OCI-LY7 (cell line): ENCODE data around the gene HOXB8. TPM values are rescaled to one million over a fixed set of nuclear protein-coding genes. Genes with fewer than 3 reads are reported as not detected.

Experiments
- Bru-seq: library from RNA; stranded (reverse); fragments of 400-500 nt; gene quantifications from one replicate; lab custom pipeline; 2021; lab: Mats Ljungman, UMichigan
- BruChase-seq, 2 experiments: library from RNA; stranded (reverse); fragments of 400-500 nt; gene quantifications; one replicate each; lab custom pipeline; 2021; lab: Mats Ljungman, UMichigan
- BruUV-seq: library from RNA; stranded (reverse); fragments of 400-500 nt; replicated peaks from 2 replicates; lab custom pipeline; 2021; lab: Mats Ljungman, UMichigan
- CTCF ChIA-PET: fragments of 300-600 bp; sonication (Branson Sonifier 250); formaldehyde crosslinking; loops from one replicate; lab custom pipeline; 2022; ENCODE audit warnings: antibody characterized with exemption; ENCODE audit not compliant: unreplicated experiment; lab: Charles Lee
- POLR2A ChIA-PET: fragments of 300-600 bp; sonication (Branson Sonifier 250); formaldehyde crosslinking; loops from one replicate; lab custom pipeline; 2022; ENCODE audit warnings: antibody characterized with exemption; lab: Charles Lee
- DNase-seq: peaks from one replicate; pipeline ENCODE4 v3.0.0-alpha.2; 2015; ENCODE audit warnings: low spot score
- H2AFZ ChIP-seq: fragments of 200-600 bp; sonication (generic), shearing (Covaris generic); 2 replicates; pipeline ENCODE4 v1.6.1; 2014; ENCODE audit warnings: mild to moderate bottlenecking, antibody characterized with exemption, low read length, moderate library complexity
- H3K27ac ChIP-seq: fragments of 200-600 bp; sonication (generic); 2 replicates; pipeline ENCODE4 v1.5.1; 2014; ENCODE audit warnings: mixed run types, low read depth, mild to moderate bottlenecking, moderate library complexity, low read length, inconsistent platforms; ENCODE audit not compliant: poor library complexity, severe bottlenecking
- H3K36me3 ChIP-seq: fragments of 200-600 bp; sonication (generic); 2 replicates; pipeline ENCODE4 v1.6.1; 2014; ENCODE audit warnings: mild to moderate bottlenecking, antibody characterized with exemption, low read length, moderate library complexity, mixed read lengths; ENCODE audit not compliant: insufficient read depth
- H3K4me1 ChIP-seq: fragments of 200-600 bp; sonication (generic); 2 replicates; pipeline ENCODE4 v1.5.1; 2014; ENCODE audit warnings: mild to moderate bottlenecking, low read length; ENCODE audit not compliant: insufficient read depth, poor library complexity, severe bottlenecking
- H3K4me2 ChIP-seq: fragments of 200-600 bp; sonication (generic); 2 replicates; pipeline ENCODE4 v1.6.1; 2014; ENCODE audit warnings: mild to moderate bottlenecking, low read length
- H3K4me3 ChIP-seq: fragments of 200-600 bp; sonication (generic); 2 replicates; pipeline ENCODE4 v1.5.1; 2014; ENCODE audit warnings: mild to moderate bottlenecking, low read depth, low read length; ENCODE audit not compliant: poor library complexity, severe bottlenecking
- H3K79me2 ChIP-seq: fragments of 200-600 bp; sonication (generic); 2 replicates; pipeline ENCODE4 v1.6.1; 2016; ENCODE audit warnings: low read depth, mild to moderate bottlenecking, low read length, moderate library complexity, mixed read lengths; ENCODE audit not compliant: insufficient read depth
- H3K9me2 ChIP-seq: fragments of 200-600 bp; sonication (generic); 2 replicates; pipeline ENCODE4 v1.6.1; 2016; ENCODE audit warnings: mild to moderate bottlenecking, low read length, mixed read lengths; ENCODE audit not compliant: insufficient read depth
- H3K9me3 ChIP-seq: fragments of 200-600 bp; sonication (generic); 2 replicates; pipeline ENCODE4 v1.6.1; 2014; ENCODE audit warnings: mild to moderate bottlenecking, mixed run types, low read length, mixed read lengths
- H4K20me1 ChIP-seq: fragments of 200-600 bp; sonication (generic); 2 replicates; pipeline ENCODE4 v1.6.1; 2014; ENCODE audit warnings: mild to moderate bottlenecking, antibody characterized with exemption, low read length, moderate library complexity, mixed read lengths; ENCODE audit not compliant: insufficient read depth
- CTCF ChIP-seq: fragments of 200-600 bp; sonication (generic); conservative IDR thresholded peaks from 2 replicates; pipeline ENCODE4 v1.5.1; 2014; ENCODE audit warnings: mild to moderate bottlenecking, antibody characterized with exemption, low read length, moderate library complexity, mixed read lengths
- EZH2phosphoT487 ChIP-seq: fragments of 200-600 bp; sonication (generic); IDR thresholded peaks from 2 replicates; pipeline ENCODE4 v1.6.1; 2018; ENCODE audit warnings: low read depth, borderline replicate concordance, mild to moderate bottlenecking, mixed run types, antibody characterized with exemption, low read length, moderate library complexity, mixed read lengths
- intact Hi-C: fragments of 100-400 bp; cut with micrococcal nuclease; formaldehyde crosslinking; loops from one replicate; pipeline ENCODE4 v1.10.0; 2022; ENCODE audit not compliant: unreplicated experiment
- long read RNA-seq: library from polyadenylated mRNA; stranded (forward); transcript quantifications from one replicate; pipeline ENCODE4 v2.0.0, GENCODE V29; 2022
- total RNA-seq, 2 experiments: library from RNA; depleted of rRNA in 1 of 2; stranded (reverse); fragments of >200 nt in 1 of 2; shearing (Covaris generic) in 1 of 2; gene quantifications; 2 replicates each; pipeline ENCODE4 v1.2.3, GENCODE V29; 2014 to 2022

The HOXB8 gene
- total RNA-seq (2014; rRNA removed; shearing (Covaris generic)) (not detected in 2 replicates), total RNA-seq (2022) (not detected in 2 replicates), Bru-seq, nascent RNA (not detected), BruChase-seq, experiment 1, labeled RNA remaining after a 6-hour chase (not detected), BruChase-seq, experiment 2, labeled RNA remaining after a 2-hour chase (not detected)
- long read RNA-seq = 0 reads

- Histone ChIP-seq H3K4me2 (no peak within 1 kb of the TSS), H3K4me3 (no peak within 1 kb of the TSS), H3K36me3 (no peaks in the 10 kb centered on the region), H3K79me2 (no peaks in the 10 kb centered on the region), H4K20me1 (no peaks in the 10 kb centered on the region), H2AFZ (no peak within 1 kb of the TSS), H3K4me1 (peaks cover 16% of the 10 kb centered on the region), H3K9me3 (no peaks in the 10 kb centered on the region), H3K9me2 (no peaks in the 10 kb centered on the region), H3K27ac (no peak within 1 kb of the TSS)
- ChIA-PET POLR2A (no interaction called here), CTCF (no interaction called here)
- no TSS peak for BruUV-seq
- intact Hi-C loops = loop anchor here (5.0 kb wide), 1 partner anchor 588 kb away; no protein-coding TSS in a partner anchor
- TF ChIP-seq EZH2phosphoT487 (0 out of 2 replicates have a peak, but pooled peaks have one; percentile 64), CTCF (no peak)
- no peak for DNase-seq
Observed at GRCh38 chr17:48615047-48615962, at the start of gene HOXB8. Gene HOXB8, minus strand, starts transcription at chr17:48615292. Its CDS starts 588 bp downstream, at chr17:48614704.

GRCh38 chr17:48663134-48663924, 48.2 kb upstream of the HOXB8 start:
- intact Hi-C loops = no loop called here
- Histone ChIP-seq H3K4me2 (no peak overlapping the region), H3K4me1 (no peaks in the 10 kb centered on the region), H4K20me1 (no peaks in the 10 kb centered on the region), H3K9me3 (no peaks in the 10 kb centered on the region), H3K79me2 (no peaks in the 10 kb centered on the region), H3K9me2 (no peaks in the 10 kb centered on the region), H3K36me3 (no peaks in the 10 kb centered on the region), H3K4me3 (no peak overlapping the region), H2AFZ (no peak overlapping the region), H3K27ac (no peak overlapping the region)
- no TSS peak for BruUV-seq
- DNase-seq = no peak
- ChIA-PET POLR2A (interaction anchor here (0.7 kb wide), 1 partner anchor 1072 kb away, joined by 3 read pairs; no protein-coding TSS in a partner anchor), CTCF (no interaction called here)
- TF ChIP-seq CTCF (peak; percentile 39; the same call in 1 of the 2 replicates), EZH2phosphoT487 (no peak)
